H9 (cell line): ENCODE data around the gene EPHA3. TPM values are rescaled to one million over a fixed set of nuclear protein-coding genes. Genes with fewer than 3 reads are reported as not detected.

Source experiments
- DNase-seq: peaks from one replicate; pipeline ENCODE4 v3.0.0-alpha.2; 2017
- H2AFZ ChIP-seq: one replicate; pipeline ENCODE4 v1.6.1; 2013; ENCODE audit warnings: mild to moderate bottlenecking, low read length, control low read depth, moderate library complexity
- H2AK5ac ChIP-seq: 2 replicates; pipeline ENCODE4 v1.6.1; 2013; ENCODE audit warnings: low read length, control low read depth, mixed read lengths; ENCODE audit not compliant: insufficient read length
- H2BK120ac ChIP-seq: one replicate; pipeline ENCODE4 v1.6.1; 2013; ENCODE audit warnings: low read depth, mild to moderate bottlenecking, low read length, control low read depth, inconsistent platforms; ENCODE audit not compliant: poor library complexity, severe bottlenecking
- H2BK12ac ChIP-seq: 2 replicates; pipeline ENCODE4 v1.6.1; 2013; ENCODE audit warnings: low read length, control low read depth, mixed read lengths, low read depth; ENCODE audit not compliant: insufficient read length
- H2BK15ac ChIP-seq: 2 replicates; pipeline ENCODE4 v1.6.1; 2013; ENCODE audit warnings: low read depth, low read length, control low read depth
- H2BK20ac ChIP-seq: one replicate; pipeline ENCODE4 v1.6.1; 2013; ENCODE audit warnings: low read depth, mild to moderate bottlenecking, low read length, control low read depth, inconsistent platforms; ENCODE audit not compliant: poor library complexity, severe bottlenecking
- H2BK5ac ChIP-seq: 2 replicates; pipeline ENCODE4 v1.6.1; 2013; ENCODE audit warnings: low read length, control low read depth, mixed read lengths; ENCODE audit not compliant: insufficient read length
- H3K14ac ChIP-seq: 2 replicates; pipeline ENCODE4 v1.6.1; 2013; ENCODE audit warnings: low read length, control low read depth; ENCODE audit not compliant: insufficient read depth
- H3K18ac ChIP-seq: 2 replicates; pipeline ENCODE4 v1.6.1; 2013; ENCODE audit warnings: low read depth, mild to moderate bottlenecking, mixed read lengths, low read length, control low read depth; ENCODE audit not compliant: insufficient read length
- H3K23ac ChIP-seq: 2 replicates; pipeline ENCODE4 v1.6.1; 2013; ENCODE audit warnings: low read length, control low read depth, mixed read lengths, low read depth; ENCODE audit not compliant: insufficient read length
- H3K23me2 ChIP-seq: 2 replicates; pipeline ENCODE4 v1.6.1; 2013; ENCODE audit warnings: low read depth, mild to moderate bottlenecking, mixed read lengths, low read length, control low read depth; ENCODE audit not compliant: insufficient read length, poor library complexity, severe bottlenecking
- H3K27ac ChIP-seq: 2 replicates; pipeline ENCODE4 v1.5.1; 2013; ENCODE audit warnings: low read length, control low read depth, mixed read lengths, low read depth; ENCODE audit not compliant: insufficient read length
- H3K27me3 ChIP-seq: 2 replicates; pipeline ENCODE4 v1.6.1; 2013; ENCODE audit warnings: low read length, control low read depth, inconsistent platforms; ENCODE audit not compliant: insufficient read depth
- H3K4ac ChIP-seq: 2 replicates; pipeline ENCODE4 v1.6.1; 2013; ENCODE audit warnings: low read depth, mild to moderate bottlenecking, control low read depth, inconsistent platforms, low read length, moderate library complexity
- H3K4me1 ChIP-seq: 2 replicates; pipeline ENCODE4 v1.6.1; 2013; ENCODE audit warnings: low read length, control low read depth, inconsistent platforms; ENCODE audit not compliant: insufficient read depth
- H3K4me2 ChIP-seq: 2 replicates; pipeline ENCODE4 v1.6.1; 2013; ENCODE audit warnings: low read length, control low read depth, mixed read lengths; ENCODE audit not compliant: insufficient read length, insufficient read depth
- H3K56ac ChIP-seq: 2 replicates; pipeline ENCODE4 v1.6.1; 2013; ENCODE audit warnings: low read depth, mild to moderate bottlenecking, mixed read lengths, low read length, control low read depth; ENCODE audit not compliant: insufficient read length
- H3K79me1 ChIP-seq: 2 replicates; pipeline ENCODE4 v1.6.1; 2013; ENCODE audit warnings: low read depth, mild to moderate bottlenecking, moderate library complexity, low read length, control low read depth, inconsistent platforms; ENCODE audit not compliant: insufficient read depth, poor library complexity, severe bottlenecking
- H3K79me2 ChIP-seq: 2 replicates; pipeline ENCODE4 v1.6.1; 2013; ENCODE audit warnings: low read length, control low read depth, inconsistent platforms; ENCODE audit not compliant: insufficient read depth
- H3K9ac ChIP-seq: 2 replicates; pipeline ENCODE4 v1.6.1; 2013; ENCODE audit warnings: low read length, control low read depth, mixed read lengths; ENCODE audit not compliant: insufficient read length; ENCODE audit errors: extremely low read depth
- H3K9me3 ChIP-seq: one replicate; pipeline ENCODE4 v1.6.1; 2013; ENCODE audit warnings: low read depth, low read length, inconsistent platforms; ENCODE audit not compliant: control insufficient read depth
- H3T11ph ChIP-seq: one replicate; pipeline ENCODE4 v1.6.1; 2013; ENCODE audit warnings: mild to moderate bottlenecking, low read length, control low read depth, inconsistent platforms
- H4K20me1 ChIP-seq: one replicate; pipeline ENCODE4 v1.6.1; 2013; ENCODE audit not compliant: control insufficient read depth, insufficient read length, insufficient read depth
- H4K5ac ChIP-seq: 2 replicates; pipeline ENCODE4 v1.6.1; 2013; ENCODE audit warnings: low read depth, mild to moderate bottlenecking, mixed read lengths, low read length, control low read depth; ENCODE audit not compliant: insufficient read length
- H4K8ac ChIP-seq: replicated peaks from 2 replicates; pipeline ENCODE4 v1.6.1; 2013; ENCODE audit warnings: low read length, control low read depth, mixed read lengths, low read depth; ENCODE audit not compliant: insufficient read length
- H4K91ac ChIP-seq: 2 replicates; pipeline ENCODE4 v1.6.1; 2013; ENCODE audit warnings: low read depth, mild to moderate bottlenecking, moderate library complexity, mixed read lengths, low read length, control low read depth; ENCODE audit not compliant: insufficient read length
- H3K27ac Mint-ChIP-seq, 3 experiments: 2 replicates in 2 of 3; 3 replicates in 1 of 3; pipeline ENCODE4 v1.8.0; 2020 to 2021; ENCODE audit warnings: mixed read lengths in 3 of 3, mild to moderate bottlenecking in 1 of 3, moderate library complexity in 1 of 3
- H3K27me3 Mint-ChIP-seq: 2 replicates; pipeline ENCODE4 v1.8.0; 2021; ENCODE audit warnings: low read depth, mild to moderate bottlenecking, moderate library complexity, mixed read lengths
- H3K36me3 Mint-ChIP-seq, 3 experiments: 2 replicates in 2 of 3; 3 replicates in 1 of 3; pipeline ENCODE4 v1.8.0; 2020 to 2021; ENCODE audit warnings: low read depth in 3 of 3, mixed read lengths in 3 of 3; ENCODE audit not compliant: insufficient read depth in 1 of 3
- H3K4me1 Mint-ChIP-seq, 2 experiments: 2 replicates each; pipeline ENCODE4 v1.8.0; 2020; ENCODE audit warnings: mixed read lengths in 2 of 2
- H3K4me3 Mint-ChIP-seq, 2 experiments: 2 replicates in 1 of 2; 3 replicates in 1 of 2; pipeline ENCODE4 v1.8.0; 2020 to 2021; ENCODE audit warnings: mild to moderate bottlenecking in 2 of 2, mixed read lengths in 2 of 2, moderate library complexity in 1 of 2
- H3K9me3 Mint-ChIP-seq, 2 experiments: 2 replicates in 1 of 2; 3 replicates in 1 of 2; pipeline ENCODE4 v1.8.0; 2020; ENCODE audit warnings: mild to moderate bottlenecking in 2 of 2, mixed read lengths in 2 of 2, moderate library complexity in 1 of 2
- CTCF ChIP-seq: fragments of 200-600 bp; sonication (generic); conservative IDR thresholded peaks from 3 replicates; pipeline ENCODE4 v1.8.0; 2021; ENCODE audit warnings: antibody characterized with exemption, mild to moderate bottlenecking
- WGBS: extraction: QIAGEN DNeasy Blood & Tissue Kit; methylation state at CpG from one replicate; pipeline ENCODE4 v1.1.7; 2013; ENCODE audit warnings: missing lambda C conversion rate, low lambda C conversion rate, mixed read lengths; ENCODE audit not compliant: insufficient read length; ENCODE audit errors: extremely low coverage; 5-methylcytosine and 5-hydroxymethylcytosine counted together
- total RNA-seq: library from RNA; stranded (reverse); gene quantifications from 2 replicates; pipeline ENCODE4 v1.2.1, GENCODE V29; 2021

Gene EPHA3
- total RNA-seq, 1 experiment from 2014 or later = 0.66 TPM

- H4K8ac ChIP-seq = no peak overlapping the region
- no peak overlapping the region for H3K4me2 ChIP-seq
- no peak overlapping the region for H3K18ac ChIP-seq
- no peak overlapping the region for H4K5ac ChIP-seq
- Mint-ChIP-seq H3K4me1 (no peaks in the 10 kb centered on the region), H3K4me3 (no peak overlapping the region), H3K27me3 (no peaks in the 10 kb centered on the region), H3K36me3 (no peaks in the 10 kb centered on the region; a peak in 1 of 7 replicates), H3K27ac (no peak overlapping the region), H3K9me3 (peaks cover 0 to 4% of the 10 kb centered on the region in 2 experiments; a peak in 2 of 5 replicates)
- H3K9me3 ChIP-seq = no peaks in the 10 kb centered on the region
- H3K27me3 ChIP-seq = no peaks in the 10 kb centered on the region
- no peak overlapping the region for H2BK120ac ChIP-seq
- H4K91ac ChIP-seq = no peak overlapping the region
- no peaks in the 10 kb centered on the region for H4K20me1 ChIP-seq
- no peak for TF ChIP-seq CTCF
- H3K23ac ChIP-seq = no peak overlapping the region
- no peak overlapping the region for H2BK15ac ChIP-seq
- no peak overlapping the region for H2BK12ac ChIP-seq
- no peak overlapping the region for H3K14ac ChIP-seq
- no peak overlapping the region for H2BK20ac ChIP-seq
- H3K79me1 ChIP-seq = no peaks in the 10 kb centered on the region
- H3K4ac ChIP-seq = no peak overlapping the region
- DNase-seq = no peak
- H3K79me2 ChIP-seq = no peaks in the 10 kb centered on the region
- H2AK5ac ChIP-seq = no peak overlapping the region
- no peak overlapping the region for H3K9ac ChIP-seq
- no peak overlapping the region for H3K56ac ChIP-seq
- H3K23me2 ChIP-seq = no peaks in the 10 kb centered on the region
- no CpG with 5 or more reads among the region's 4 CpGs for WGBS
- H3K27ac ChIP-seq = no peak overlapping the region
- no peak overlapping the region for H2BK5ac ChIP-seq
- no peak overlapping the region for H3T11ph ChIP-seq
- H2AFZ ChIP-seq = no peak overlapping the region
- H3K4me1 ChIP-seq = no peaks in the 10 kb centered on the region
These were observed 397.0 kb downstream of the EPHA3 start for GRCh38 chr3:89504432-89504831.
